Right lobe of liver (tissue), 6 donors: ENCODE results near the gene STAT3. TPM values are rescaled to one million over a fixed set of nuclear protein-coding genes. Genes with fewer than 3 reads are reported as not detected.
"Not testable (repeated sequence)": the region's sequence is repeated elsewhere in the genome, so short reads cannot be mapped to it uniquely, and the experiment has no call there.

Experiments
- ATAC-seq, 4 donors: fragments of 200-7000 bp; cut with Tn5 transposase; one replicate each; pipeline ENCODE4 v1.9.1; 2020; ENCODE audit warnings: mild to moderate bottlenecking in 4 of 4, moderate library complexity in 4 of 4
- DNase-seq, 3 donors: peaks; one replicate each; pipeline ENCODE4 v3.0.0-alpha.2; 2020
- H3K27ac ChIP-seq, 3 donors: fragments of 200-600 bp; one replicate each; pipeline ENCODE4 v1.8.0; 2022
- H3K27me3 ChIP-seq, 2 donors: fragments of 200-600 bp; one replicate each; pipeline ENCODE4 v1.8.0; 2022
- H3K36me3 ChIP-seq, 4 donors: fragments of 200-600 bp; sonication (generic) in 1 of 4; one replicate each; pipeline versions ENCODE4 v1.5.1 to v1.8.0; 2017 to 2022; ENCODE audit warnings: control low read depth in 1 of 4
- H3K4me1 ChIP-seq, 4 donors: fragments of 200-600 bp; sonication (generic) in 1 of 4; one replicate each; pipeline versions ENCODE4 v1.5.1 to v1.8.0; 2017 to 2022; ENCODE audit warnings: control low read depth in 1 of 4
- H3K4me3 ChIP-seq, 3 donors: fragments of 200-600 bp; one replicate each; pipeline ENCODE4 v1.8.0; 2022
- H3K9me3 ChIP-seq, 4 donors: fragments of 200-600 bp; sonication (generic) in 1 of 4; one replicate each; pipeline versions ENCODE4 v1.5.1 to v1.8.0; 2017 to 2022; ENCODE audit warnings: control low read depth in 1 of 4
- CTCF ChIP-seq, 4 donors: fragments of 200-600 bp in 3 of 4; fragments of 450-650 bp in 1 of 4; IDR thresholded peaks; one replicate each; pipeline versions ENCODE4 v1.5.1 to v1.8.0; 2016 to 2022; ENCODE audit warnings: antibody characterized with exemption in 4 of 4, mild to moderate bottlenecking in 2 of 4
- POLR2A ChIP-seq: fragments of 450-650 bp; IDR thresholded peaks from one replicate; pipeline ENCODE4 v1.6.1; 2017; ENCODE audit warnings: antibody characterized with exemption, mild to moderate bottlenecking
- whole genome bisulfite sequencing: methylation state at CpG from one replicate; pipeline ENCODE4 v1.1.6; 2018; ENCODE audit warnings: low coverage, low lambda C conversion rate; ENCODE audit not compliant: insufficient coverage; ENCODE audit errors: missing lambda C conversion rate; 5-methylcytosine and 5-hydroxymethylcytosine counted together
- intact Hi-C, 2 donors: fragments of 100-400 bp; cut with DNase I; formaldehyde crosslinking; loops; one replicate each; pipeline versions ENCODE4 v1.11.2 to v1.14.1; 2022
- total RNA-seq, 6 experiments: library from RNA; depleted of rRNA in 2 of 6; stranded (reverse); fragments of >200 nt in 2 of 6; fragmentation: NEBNext Ultra II Directional in 3 of 6; extraction: Animal tissue kit (Norgen Biotek cat#: 25700) in 3 of 6; gene quantifications; one replicate each; pipeline versions ENCODE4 v1.1.0 to v1.2.4, GENCODE V29; 2016 to 2023
- donor health status: DM: no; HTN: yes; CAD: no.
- donor health status: DM: no; HTN: no; CAD: no.
- donor health status: DM: no; HTN: no; CAD: no.
- donor health status: DM: no; HTN: yes; CAD: no.
- donor health status: DM: no; HTN: yes; CAD: no.

The STAT3 gene
- total RNA-seq, 6 experiments from 2014 or later = 108 to 267 (median 208) TPM

GRCh38 chr17:42362245-42362961 lies 25.8 kb downstream of the STAT3 start:
- DNase-seq = no peak
- no peak for TF ChIP-seq CTCF (IDR thresholded peaks at IDR 0.05)
- no peak for TF ChIP-seq POLR2A
- Histone ChIP-seq H3K9me3 (no peaks in the 10 kb centered on the region), H3K27me3 (no peaks in the 10 kb centered on the region), H3K4me1 (peaks cover 1 to 40% (median 11%) of the 10 kb centered on the region in 4 donors), H3K36me3 (no peaks in the 10 kb centered on the region), H3K4me3 (no peak overlapping the region), H3K27ac (peak overlapping the region in 1 of 3 donors; percentile 26)
- ATAC-seq = no peak
- intact Hi-C loops = no loop called here
- 100% methylated on average over 3 of the region's 7 CpGs for WGBS

GRCh38 chr17:42361781-42362186 lies 26.5 kb downstream of the STAT3 start:
- Histone ChIP-seq H3K4me3 (no peak overlapping the region), H3K27me3 (no peaks in the 10 kb centered on the region), H3K9me3 (no peaks in the 10 kb centered on the region), H3K4me1 (peaks cover 0 to 34% (median 9%) of the 10 kb centered on the region in 4 donors), H3K36me3 (no peaks in the 10 kb centered on the region), H3K27ac (peak overlapping the region in 1 of 3 donors; percentile 29)
- peak in 1 of 3 donors; percentile 61 for DNase-seq
- peak; percentile 78 to 83 (median 80) for ATAC-seq
- TF ChIP-seq CTCF (IDR thresholded peaks at IDR 0.05) (no peak), POLR2A (no peak)
- intact Hi-C loops = no loop called here
- 29% methylated on average over 2 of the region's 2 CpGs for WGBS

GRCh38 chr17:42360388-42360787 lies 27.9 kb downstream of the STAT3 start:
- H3K27ac ChIP-seq, H3K4me3 ChIP-seq, H3K9me3 ChIP-seq, H3K27me3 ChIP-seq, H3K36me3 ChIP-seq, intact Hi-C loops, ATAC-seq: not testable (repeated sequence)
- peak in 2 of 3 donors; percentile 52 to 69 for DNase-seq
- H3K4me1 ChIP-seq = peaks cover 0 to 28% (median 8%) of the 10 kb centered on the region in 4 donors
- WGBS = 100% methylated on average over 1 of the region's 2 CpGs

- no peaks in the 10 kb centered on the region for H3K27me3 ChIP-seq
- no peaks in the 10 kb centered on the region for H3K36me3 ChIP-seq
- no peaks in the 10 kb centered on the region for H3K9me3 ChIP-seq
- TF ChIP-seq POLR2A (no peak), CTCF (IDR thresholded peaks at IDR 0.05) (no peak)
- no peak overlapping the region for H3K27ac ChIP-seq
- intact Hi-C loops = no loop called here
- H3K4me1 ChIP-seq = peaks cover 0 to 33% (median 10%) of the 10 kb centered on the region in 4 donors
- DNase-seq = no peak
- H3K4me3 ChIP-seq = no peak overlapping the region
- WGBS = 80% methylated on average over 7 of the region's 7 CpGs
- no peak for ATAC-seq
Measured at GRCh38 chr17:42359133-42359532, 29.1 kb downstream of the STAT3 start.

- no CpG with 5 or more reads among the region's 1 CpG for WGBS
- TF ChIP-seq CTCF (IDR thresholded peaks at IDR 0.05) (no peak), POLR2A (no peak)
- intact Hi-C loops = no loop called here
Measured at GRCh38 chr17:42358434-42358833, 29.8 kb downstream of the STAT3 start.

More at GRCh38 chr17:42358434-42358833, 29.8 kb downstream of the STAT3 start:
- ATAC-seq = peak in 1 of 4 donors; percentile 26
- DNase-seq = no peak
- H3K27me3 ChIP-seq = no peaks in the 10 kb centered on the region
- no peaks in the 10 kb centered on the region for H3K9me3 ChIP-seq
- peaks cover 0 to 38% (median 10%) of the 10 kb centered on the region in 4 donors for H3K4me1 ChIP-seq
- H3K27ac ChIP-seq = no peak overlapping the region
- H3K4me3 ChIP-seq = no peak overlapping the region
- no peaks in the 10 kb centered on the region for H3K36me3 ChIP-seq
